HEK293T (cell line): ENCODE data around the gene TST.

Source experiments
- ARNT ChIP-seq: fragments of 450-650 bp; IDR thresholded peaks from 2 replicates; pipeline ENCODE4 v1.6.1; 2017; ENCODE audit warnings: mild to moderate bottlenecking
- ELF4 ChIP-seq: fragments of 450-650 bp; IDR thresholded peaks from 2 replicates; pipeline ENCODE4 v1.6.1; 2017; ENCODE audit warnings: antibody characterized with exemption
- FOXA1 ChIP-seq: fragments of 450-650 bp; IDR thresholded peaks from 2 replicates; pipeline ENCODE4 v1.6.1; 2016; ENCODE audit warnings: mild to moderate bottlenecking
- FOXK2 ChIP-seq: fragments of 450-650 bp; IDR thresholded peaks from 2 replicates; pipeline ENCODE4 v1.6.1; 2016; ENCODE audit warnings: mild to moderate bottlenecking
- FOXM1 ChIP-seq: fragments of 450-650 bp; IDR thresholded peaks from 2 replicates; pipeline ENCODE4 v1.6.1; 2017; ENCODE audit warnings: mild to moderate bottlenecking, borderline replicate concordance
- SP1 ChIP-seq: fragments of 450-650 bp; IDR thresholded peaks from 2 replicates; pipeline ENCODE4 v1.6.1; 2017
- SUZ12 ChIP-seq: fragments of 450-650 bp; IDR thresholded peaks from 2 replicates; pipeline ENCODE4 v1.6.1; 2016; ENCODE audit warnings: mild to moderate bottlenecking
- TARDBP ChIP-seq: fragments of 450-650 bp; IDR thresholded peaks from 2 replicates; pipeline ENCODE4 v1.6.1; 2016
- ZNF384 ChIP-seq: fragments of 450-650 bp; IDR thresholded peaks from 2 replicates; pipeline ENCODE4 v1.6.1; 2016

- TF ChIP-seq SUZ12 (no peak), SP1 (no peak), FOXK2 (no peak), ZNF384 (no peak), TARDBP (no peak), FOXM1 (no peak), ARNT (no peak), FOXA1 (no peak), ELF4 (no peak)
These were observed 997 bp downstream of the TST start for GRCh38 chr22:37018086-37018814.
